ENCODE measurements around the gene CGNL1.

The CGNL1 gene

DNA sequence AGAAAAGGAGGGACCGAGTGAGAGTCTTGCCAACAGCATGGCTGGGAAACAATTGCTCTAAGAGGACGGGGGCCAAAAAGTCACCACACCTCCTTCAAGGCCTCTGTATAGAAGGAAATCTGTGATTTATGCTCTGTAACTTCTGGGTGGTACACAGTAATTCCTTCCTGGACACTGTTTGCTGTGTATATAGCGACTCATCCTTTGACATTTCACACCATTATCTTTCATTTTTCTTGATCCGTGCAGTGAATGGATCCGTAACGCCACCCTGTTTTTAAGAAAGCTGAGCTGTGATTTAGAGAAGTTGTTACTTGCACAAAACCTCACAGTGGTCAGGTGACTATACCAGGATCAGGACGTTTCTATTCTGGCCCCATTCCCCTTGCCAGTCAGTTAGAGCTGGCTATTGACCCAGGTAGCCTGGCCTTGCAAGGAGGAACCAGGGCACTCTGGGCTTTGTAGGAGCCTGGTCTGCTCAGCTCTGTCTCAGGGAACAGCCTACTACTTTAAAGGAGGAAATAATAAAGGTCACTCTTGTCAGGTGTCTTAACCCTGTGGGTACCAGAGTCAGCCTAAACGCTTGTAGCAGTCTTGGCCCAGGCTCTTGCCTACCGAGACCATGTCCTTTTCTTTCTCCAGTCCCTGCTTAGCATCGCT lies 128.9 kb downstream of the CGNL1 start:
- no peak for FAIRE-seq
- no peak for TF ChIP-seq CTCF (IDR thresholded peaks at IDR 0.05; ENCODE audit: insufficient read depth, missing control alignments)
- no peak for DNase-seq (ENCODE audit: insufficient read length, low spot score)

GRCh38 chr15:57505949-57506391 lies 129.7 kb downstream of the CGNL1 start:
- DNase-seq (ENCODE audit: insufficient read length, low spot score) (no peak), FAIRE-seq (no peak)
- no peak for TF ChIP-seq CTCF (IDR thresholded peaks at IDR 0.05; ENCODE audit: insufficient read depth, missing control alignments)

- FAIRE-seq (no peak), DNase-seq (ENCODE audit: insufficient read length, low spot score) (no peak)
- TF ChIP-seq CTCF (IDR thresholded peaks at IDR 0.05; ENCODE audit: insufficient read depth, missing control alignments): peak; percentile 11
Measured at GRCh38 chr15:57506422-57506821, 130.1 kb downstream of the CGNL1 start.

- DNase-seq (ENCODE audit: insufficient read length, low spot score) (no peak), FAIRE-seq (no peak)
- TF ChIP-seq CTCF (IDR thresholded peaks at IDR 0.05; ENCODE audit: insufficient read depth, missing control alignments): no peak
Measured at GRCh38 chr15:57507111-57507510, 130.8 kb downstream of the CGNL1 start.

DNA sequence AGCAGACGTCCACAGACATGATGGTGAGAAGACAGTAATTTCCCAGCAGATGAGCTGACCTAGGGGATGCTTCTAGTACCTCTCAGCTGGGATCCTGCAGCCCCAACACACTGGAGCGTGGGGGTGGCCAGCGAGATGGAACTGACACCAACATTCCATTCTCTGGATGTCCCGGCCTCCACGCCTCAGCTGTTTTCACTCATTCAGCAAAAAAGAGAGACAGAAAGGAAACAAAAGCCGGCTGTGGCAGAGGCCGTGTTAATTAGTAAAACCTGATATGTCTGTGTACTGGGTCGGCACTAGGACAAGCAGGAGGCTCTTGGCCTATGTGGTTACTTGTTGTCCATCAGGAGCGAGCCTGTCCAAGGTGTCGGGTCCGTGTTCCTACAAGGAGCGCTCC lies 132.8 kb downstream of the CGNL1 start:
- no peak for DNase-seq (ENCODE audit: insufficient read length, low spot score)
- TF ChIP-seq CTCF (IDR thresholded peaks at IDR 0.05; ENCODE audit: insufficient read depth, missing control alignments): no peak
- FAIRE-seq: no peak

- DNase-seq (ENCODE audit: insufficient read length, low spot score) (no peak), FAIRE-seq (no peak)
- no peak for TF ChIP-seq CTCF (IDR thresholded peaks at IDR 0.05; ENCODE audit: insufficient read depth, missing control alignments)
Measured at GRCh38 chr15:57509965-57510364, 133.7 kb downstream of the CGNL1 start.

GRCh38 chr15:57510647-57511046 lies 134.3 kb downstream of the CGNL1 start:
- FAIRE-seq: no peak

More at GRCh38 chr15:57510647-57511046, 134.3 kb downstream of the CGNL1 start:
- TF ChIP-seq CTCF (IDR thresholded peaks at IDR 0.05; ENCODE audit: insufficient read depth, missing control alignments): no peak
- no peak for DNase-seq (ENCODE audit: insufficient read length, low spot score)
